NK-92 treated with Interleukin-12 subunit alpha and Interleukin-12 subunit beta, amount 100 ng/mL, for 24 hours (cell line): Measurements from ENCODE around the gene EGLN1.

Experiments
- DNase-seq: peaks from one replicate; lab custom pipeline; 2025; lab: John Stamatoyannopoulos, UW

The EGLN1 gene

GRCh38 chr1:231324660-231325059 is 97.4 kb downstream of the EGLN1 start:
- DNase-seq: no peak

DNA sequence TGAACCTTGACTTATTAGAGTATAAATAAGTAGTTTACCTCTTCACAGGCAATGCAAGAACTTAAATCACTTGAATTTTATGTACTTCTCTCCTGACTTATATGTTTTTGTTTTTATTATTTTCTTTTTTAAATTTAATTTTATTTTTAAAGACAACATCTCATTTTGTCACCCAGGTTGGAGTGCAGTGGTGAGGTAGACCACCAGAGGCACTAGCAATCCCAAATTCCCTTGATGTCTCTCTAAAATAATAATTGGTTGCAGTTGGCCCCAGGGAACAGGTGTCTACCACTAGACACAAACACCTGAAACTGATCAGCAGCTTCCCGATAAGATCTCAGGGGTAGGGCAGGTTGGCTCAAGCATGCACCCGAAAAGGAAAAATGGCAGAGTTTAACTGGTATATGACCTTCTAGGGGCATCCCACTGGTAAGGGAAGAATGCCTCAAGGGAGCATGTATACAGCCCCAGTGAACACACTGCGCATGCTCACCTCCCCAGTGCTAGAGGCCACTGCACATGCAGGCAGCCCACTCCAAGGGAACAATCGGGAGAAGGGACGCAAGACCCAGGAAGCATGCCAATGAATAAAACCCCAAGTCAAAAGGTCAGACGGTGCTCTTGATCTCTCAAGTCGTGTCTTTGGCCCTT is 99.1 kb downstream of the EGLN1 start:
- DNase-seq: no peak

- no peak for DNase-seq
Observed at GRCh38 chr1:231319080-231319479, 103.0 kb downstream of the EGLN1 start.

DNA sequence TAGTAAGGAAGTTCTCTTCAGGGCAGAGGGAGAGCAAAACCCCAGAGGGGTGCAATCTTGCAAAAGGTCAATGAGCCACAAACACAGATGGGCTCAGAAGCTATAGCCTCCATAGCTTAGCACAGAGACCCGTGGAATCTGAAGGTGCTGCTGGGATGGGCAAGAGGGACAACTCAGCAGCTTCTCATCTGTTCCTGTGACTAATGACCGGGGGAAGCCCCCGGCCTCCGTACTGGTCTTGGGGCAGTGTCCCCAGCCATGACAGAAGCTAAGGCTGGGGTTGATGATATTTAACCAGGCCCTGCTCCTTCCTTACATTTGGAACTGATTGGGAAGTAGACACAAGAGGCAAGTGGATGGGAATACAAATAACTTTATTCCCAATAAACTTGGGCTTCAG is 103.5 kb downstream of the EGLN1 start:
- DNase-seq: no peak

DNA sequence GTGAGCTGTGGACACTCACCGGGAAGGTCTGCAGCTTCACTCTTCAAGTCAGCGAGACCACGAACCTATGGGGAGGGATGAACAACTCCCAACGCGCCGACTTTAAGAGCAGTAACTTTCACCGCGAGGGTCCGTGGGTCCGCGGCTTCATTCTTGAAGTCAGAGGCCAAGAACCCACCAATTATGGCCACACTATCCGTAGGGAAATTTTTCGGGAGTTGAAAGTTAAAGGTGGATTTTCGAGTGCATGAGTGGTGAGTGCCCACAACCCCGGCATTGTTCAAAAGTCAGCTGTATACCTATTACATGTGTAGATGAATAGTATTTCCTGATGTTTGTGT is 104.1 kb downstream of the EGLN1 start:
- DNase-seq: no peak

- no peak for DNase-seq
Observed at GRCh38 chr1:231317306-231318014, 104.6 kb downstream of the EGLN1 start.

DNA sequence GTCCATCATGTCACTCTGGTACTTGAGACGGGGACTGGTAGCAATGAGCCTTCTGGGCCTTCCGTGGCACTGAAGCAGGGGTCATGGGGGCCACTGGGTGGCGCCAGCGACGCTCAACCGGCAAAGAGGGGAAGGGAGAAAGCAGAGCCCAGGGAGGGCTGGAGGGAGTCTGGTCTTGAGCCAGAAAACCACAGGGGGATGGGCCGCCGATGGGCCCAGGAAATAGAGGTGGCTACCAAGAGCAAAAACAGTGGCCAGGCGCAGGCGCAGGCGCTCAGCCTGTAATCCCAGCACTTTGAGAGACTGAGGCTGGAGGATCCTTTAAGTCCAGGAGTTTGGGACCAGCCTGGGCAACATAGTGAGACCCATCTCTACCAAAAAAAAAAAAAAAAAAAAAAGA is 106.2 kb downstream of the EGLN1 start:
- no peak for DNase-seq
